Measurements from ENCODE around the gene RANGRF. TPM values are rescaled to one million over a fixed set of nuclear protein-coding genes. Genes with fewer than 3 reads are reported as not detected.
A peak's percentile ranks its signal among the peaks of the same experiment; 100 is the strongest.

RANGRF gene
- total RNA-seq, 1 donor from 2014 or later, result 11.9 TPM

- peaks cover 6% of the 10 kb centered on the region for H3F3A ChIP-seq (ENCODE audit: low read depth)
- H3K4me1 ChIP-seq, result peaks cover 13% of the 10 kb centered on the region
- H3K27me3 Mint-ChIP-seq (ENCODE audit: insufficient read depth, low read depth), result peaks cover 14% of the 10 kb centered on the region
- H3K9me3 Mint-ChIP-seq, result no peaks in the 10 kb centered on the region
- no peak overlapping the region for H3K27ac ChIP-seq
- peaks cover 5% of the 10 kb centered on the region for H3K36me3 Mint-ChIP-seq
- TF ChIP-seq, protein P1, sequence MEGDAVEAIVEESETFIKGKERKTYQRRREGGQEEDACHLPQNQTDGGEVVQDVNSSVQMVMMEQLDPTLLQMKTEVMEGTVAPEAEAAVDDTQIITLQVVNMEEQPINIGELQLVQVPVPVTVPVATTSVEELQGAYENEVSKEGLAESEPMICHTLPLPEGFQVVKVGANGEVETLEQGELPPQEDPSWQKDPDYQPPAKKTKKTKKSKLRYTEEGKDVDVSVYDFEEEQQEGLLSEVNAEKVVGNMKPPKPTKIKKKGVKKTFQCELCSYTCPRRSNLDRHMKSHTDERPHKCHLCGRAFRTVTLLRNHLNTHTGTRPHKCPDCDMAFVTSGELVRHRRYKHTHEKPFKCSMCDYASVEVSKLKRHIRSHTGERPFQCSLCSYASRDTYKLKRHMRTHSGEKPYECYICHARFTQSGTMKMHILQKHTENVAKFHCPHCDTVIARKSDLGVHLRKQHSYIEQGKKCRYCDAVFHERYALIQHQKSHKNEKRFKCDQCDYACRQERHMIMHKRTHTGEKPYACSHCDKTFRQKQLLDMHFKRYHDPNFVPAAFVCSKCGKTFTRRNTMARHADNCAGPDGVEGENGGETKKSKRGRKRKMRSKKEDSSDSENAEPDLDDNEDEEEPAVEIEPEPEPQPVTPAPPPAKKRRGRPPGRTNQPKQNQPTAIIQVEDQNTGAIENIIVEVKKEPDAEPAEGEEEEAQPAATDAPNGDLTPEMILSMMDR (IDR thresholded peaks at IDR 0.05), result no peak
- TF ChIP-seq EZH2 (IDR thresholded peaks at IDR 0.05) (no peak), EZH2phosphoT487 (IDR thresholded peaks at IDR 0.05) (no peak)
- H3K36me3 ChIP-seq, result no peaks in the 10 kb centered on the region
- no peaks in the 10 kb centered on the region for H4K20me1 ChIP-seq (ENCODE audit: low read depth)
- H3K4me2 ChIP-seq, result no peak overlapping the region
- H3K4me3 ChIP-seq, result no peak overlapping the region
- H2AFZ ChIP-seq (replicated peaks), result no peak overlapping the region
- peak overlapping the region; percentile 52 for H3K27ac Mint-ChIP-seq
- H3K4me1 Mint-ChIP-seq, result peaks cover 24% of the 10 kb centered on the region
- H3K9ac ChIP-seq, result no peak overlapping the region
- H3K9me3 ChIP-seq (ENCODE audit: low read depth), result no peaks in the 10 kb centered on the region
- H3K4me3 Mint-ChIP-seq, result peak overlapping the region; percentile 94
- no peaks in the 10 kb centered on the region for H3K27me3 ChIP-seq
- no peaks in the 10 kb centered on the region for H3K79me2 ChIP-seq (ENCODE audit: low read depth)
- no peak for DNase-seq (ENCODE audit: low spot score)
These were observed 1.6 kb downstream of the RANGRF start for GRCh38 chr17:8290043-8290442.

GRCh38 chr17:8292639-8293395 lies 4.3 kb downstream of the RANGRF start:
- H3F3A ChIP-seq (ENCODE audit: low read depth), result peaks cover 22% of the 10 kb centered on the region
- no peaks in the 10 kb centered on the region for H3K9me3 ChIP-seq (ENCODE audit: low read depth)
- no peak for DNase-seq (ENCODE audit: low spot score)
- H3K79me2 ChIP-seq (ENCODE audit: low read depth), result no peaks in the 10 kb centered on the region
- H3K4me1 ChIP-seq, result peaks cover 13% of the 10 kb centered on the region
- H3K4me3 ChIP-seq, result no peak overlapping the region
- no peak overlapping the region for H2AFZ ChIP-seq (replicated peaks)
- H3K4me2 ChIP-seq, result no peak overlapping the region
- no peaks in the 10 kb centered on the region for H3K36me3 ChIP-seq
- peaks cover 28% of the 10 kb centered on the region for H3K27me3 Mint-ChIP-seq (ENCODE audit: insufficient read depth, low read depth)
- TF ChIP-seq, protein P1 (IDR thresholded peaks at IDR 0.05), result no peak
- TF ChIP-seq EZH2phosphoT487 (IDR thresholded peaks at IDR 0.05) (no peak), EZH2 (IDR thresholded peaks at IDR 0.05) (no peak)
- no peak overlapping the region for H3K4me3 Mint-ChIP-seq
- H3K4me1 Mint-ChIP-seq, result peaks cover 26% of the 10 kb centered on the region
- H3K27me3 ChIP-seq, result peaks cover 4% of the 10 kb centered on the region
- H3K9ac ChIP-seq, result no peak overlapping the region
- no peaks in the 10 kb centered on the region for H4K20me1 ChIP-seq (ENCODE audit: low read depth)
- no peak overlapping the region for H3K27ac ChIP-seq
- no peaks in the 10 kb centered on the region for H3K9me3 Mint-ChIP-seq
- H3K27ac Mint-ChIP-seq, result no peak overlapping the region
- H3K36me3 Mint-ChIP-seq, result peaks cover 5% of the 10 kb centered on the region

- H4K20me1 ChIP-seq (ENCODE audit: low read depth), result no peaks in the 10 kb centered on the region
- peaks cover 18% of the 10 kb centered on the region for H3K4me1 Mint-ChIP-seq
- no peak overlapping the region for H2AFZ ChIP-seq (replicated peaks)
- no peaks in the 10 kb centered on the region for H3K9me3 Mint-ChIP-seq
- H3K4me2 ChIP-seq, result peak overlapping the region; percentile 72
- H3F3A ChIP-seq (ENCODE audit: low read depth), result peaks cover 22% of the 10 kb centered on the region
- no peak overlapping the region for H3K27ac Mint-ChIP-seq
- no peaks in the 10 kb centered on the region for H3K9me3 ChIP-seq (ENCODE audit: low read depth)
- DNase-seq (ENCODE audit: low spot score), result no peak
- no peaks in the 10 kb centered on the region for H3K79me2 ChIP-seq (ENCODE audit: low read depth)
- peak overlapping the region; percentile 66 for H3K4me3 ChIP-seq
- peak overlapping the region; percentile 83 for H3K4me3 Mint-ChIP-seq
- peaks cover 10% of the 10 kb centered on the region for H3K4me1 ChIP-seq
- peaks cover 5% of the 10 kb centered on the region for H3K36me3 Mint-ChIP-seq
- H3K27me3 ChIP-seq, result peaks cover 4% of the 10 kb centered on the region
- no peak for TF ChIP-seq EZH2phosphoT487 (IDR thresholded peaks at IDR 0.05)
- TF ChIP-seq, protein P1 (IDR thresholded peaks at IDR 0.05), result no peak
- no peak for TF ChIP-seq EZH2 (IDR thresholded peaks at IDR 0.05)
- H3K27me3 Mint-ChIP-seq (ENCODE audit: insufficient read depth, low read depth), result peaks cover 28% of the 10 kb centered on the region
- H3K9ac ChIP-seq, result no peak overlapping the region
- H3K27ac ChIP-seq, result no peak overlapping the region
- no peaks in the 10 kb centered on the region for H3K36me3 ChIP-seq
These were observed 5.9 kb downstream of the RANGRF start for GRCh38 chr17:8294361-8294760.

Data from neural progenitor cell (in vitro differentiated cells).